ENCODE data around the gene CISH. TPM values are rescaled to one million over a fixed set of nuclear protein-coding genes. Genes with fewer than 3 reads are reported as not detected.
A peak's percentile ranks its signal among the peaks of the same experiment; 100 is the strongest.

Gene CISH
- total RNA-seq, 5 donors from 2014 or later (not counting 1 experiment from before 2014, with no cell fraction given): 37.4 to 217 (median 190) TPM

DNA sequence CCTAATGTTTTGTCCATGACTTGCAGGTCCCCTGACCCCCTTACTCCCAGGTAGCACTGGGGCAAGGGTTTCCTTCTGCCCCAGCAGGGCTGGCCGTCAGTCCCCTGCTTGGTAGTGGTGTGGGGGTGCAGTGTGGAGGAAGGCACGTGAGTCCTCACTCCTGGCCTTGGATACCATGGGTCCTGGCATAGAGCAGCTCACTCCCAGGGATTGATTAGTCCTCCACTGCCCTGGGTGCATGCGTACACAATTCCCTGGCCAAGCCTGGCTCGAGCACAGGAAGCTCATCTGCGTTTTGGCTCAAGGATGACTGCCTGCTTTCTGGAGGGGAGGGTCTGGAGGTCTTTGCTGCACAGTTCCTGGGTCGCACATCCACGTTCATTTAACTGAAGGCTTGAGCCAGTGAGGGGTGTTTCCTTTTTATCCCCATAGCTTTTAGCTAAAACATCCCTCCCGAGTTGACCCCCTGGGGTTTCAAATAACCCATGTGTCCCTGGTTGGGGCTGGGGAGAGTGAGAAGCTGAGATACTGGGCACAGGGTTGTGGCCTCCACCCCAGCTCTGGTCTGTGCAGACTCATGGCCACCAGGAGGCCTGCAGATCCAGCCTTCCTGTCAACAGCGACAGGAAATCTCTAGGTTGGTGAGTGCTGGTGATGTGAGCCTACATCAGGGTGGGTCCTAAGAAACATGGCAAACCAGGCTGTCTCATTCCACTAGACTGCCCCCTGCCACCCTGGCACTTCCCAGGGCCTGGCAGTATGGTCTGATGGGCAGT is 30.7 kb downstream of the CISH start:
- Histone ChIP-seq H3K9me3 (no peaks in the 10 kb centered on the region), H3K27ac (ENCODE audit: low read length) (no peak overlapping the region), H3K4me1 (ENCODE audit: control insufficient read depth in 1 of 2, extremely low read depth in 1 of 2, insufficient read depth in 2 of 2, low read length in 2 of 2) (peaks cover 5 to 69% of the 10 kb centered on the region in 2 experiments), H3K4me3 (ENCODE audit: control insufficient read depth in 1 of 2, extremely low read depth in 1 of 2, low read length in 1 of 2) (no peak overlapping the region), H3K27me3 (replicated peaks in 1 of 2; ENCODE audit: control insufficient read depth in 2 of 2, extremely low read depth in 1 of 2, insufficient read depth in 2 of 2, low read length in 1 of 2) (no peaks in the 10 kb centered on the region), H3K36me3 (ENCODE audit: control insufficient read depth in 2 of 2, extremely low read depth in 1 of 2, insufficient read depth in 1 of 2, low read length in 1 of 2) (peaks cover 16 to 68% of the 10 kb centered on the region in 2 donors)
- peak overlapping the region in 1 of 3 donors; percentile 54 for H3K4me3 Mint-ChIP-seq
- ATAC-seq (replicated peaks in 1 of 4) (peak; percentile 82 to 85 (median 82)), DNase-seq (peak in 2 of 35 experiments; percentile 24 to 33)
- 93% methylated on average over 5 of the region's 9 CpGs for WGBS (ENCODE audit: insufficient coverage)
- H3K36me3 Mint-ChIP-seq: peaks cover 32% of the 10 kb centered on the region
- ChIA-PET CTCF (interaction anchor here (0.9 to 1.0 kb wide), 2 partner anchors 9 to 10 kb away, joined by 3 to 4 read pairs; no protein-coding TSS in a partner anchor), POLR2A (interaction anchor here in 1 of 2 donors (1.0 kb wide), 1 partner anchor 9 kb away, joined by 4 read pairs; no protein-coding TSS in a partner anchor)
- H3K9me3 Mint-ChIP-seq: no peaks in the 10 kb centered on the region
- H3K27me3 Mint-ChIP-seq: no peaks in the 10 kb centered on the region
- H3K4me1 Mint-ChIP-seq: peaks cover 23 to 60% (median 59%) of the 10 kb centered on the region in 3 donors
- H3K27ac Mint-ChIP-seq: peak overlapping the region; percentile 79 to 85

DNA sequence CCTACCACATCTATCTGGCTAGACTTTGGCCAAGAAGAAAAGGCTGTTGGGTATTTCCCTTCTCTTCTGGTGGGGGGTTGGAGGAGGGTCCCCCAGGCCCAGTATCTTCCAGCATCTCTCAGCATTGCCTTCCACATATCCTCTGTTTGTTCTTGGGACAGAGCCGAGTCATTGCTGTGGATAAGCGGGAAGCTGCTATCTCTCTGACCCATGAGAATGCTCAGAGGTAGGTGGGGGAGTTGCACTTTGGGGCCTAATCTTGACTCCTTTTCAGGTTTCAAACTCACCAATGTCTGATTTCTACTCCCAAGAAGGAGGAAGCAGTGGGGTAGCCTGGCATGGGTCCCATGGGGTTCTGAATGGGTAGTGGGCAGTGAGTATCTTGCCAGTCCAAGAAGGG is 34.2 kb downstream of the CISH start:
- peaks cover 31 to 93% of the 10 kb centered on the region in 2 experiments for H3K4me1 ChIP-seq (ENCODE audit: control insufficient read depth in 1 of 2, extremely low read depth in 1 of 2, insufficient read depth in 2 of 2, low read length in 2 of 2)
- peaks cover 16 to 50% of the 10 kb centered on the region in 2 donors for H3K36me3 ChIP-seq (ENCODE audit: control insufficient read depth in 2 of 2, extremely low read depth in 1 of 2, insufficient read depth in 1 of 2, low read length in 1 of 2)
- ATAC-seq (replicated peaks in 1 of 4): no peak
- CTCF ChIA-PET: interaction anchor here in 1 of 2 donors (1.5 kb wide), 1 partner anchor 13 kb away, joined by 3 read pairs; no protein-coding TSS in a partner anchor
- Mint-ChIP-seq H3K27me3 (no peaks in the 10 kb centered on the region), H3K27ac (peak overlapping the region; percentile 6 to 95), H3K9me3 (no peaks in the 10 kb centered on the region), H3K4me1 (peaks cover 54 to 80% (median 74%) of the 10 kb centered on the region in 3 donors), H3K4me3 (no peak overlapping the region), H3K36me3 (peaks cover 19% of the 10 kb centered on the region)
- POLR2A ChIA-PET: no interaction called here
- no peak for DNase-seq
- H3K4me3 ChIP-seq (ENCODE audit: control insufficient read depth in 1 of 2, extremely low read depth in 1 of 2, low read length in 1 of 2): no peak overlapping the region
- no CpG with 5 or more reads among the region's 2 CpGs for WGBS (ENCODE audit: insufficient coverage)
- H3K27me3 ChIP-seq (replicated peaks in 1 of 2; ENCODE audit: control insufficient read depth in 2 of 2, extremely low read depth in 1 of 2, insufficient read depth in 2 of 2, low read length in 1 of 2): no peaks in the 10 kb centered on the region
- peak overlapping the region; percentile 60 for H3K27ac ChIP-seq (ENCODE audit: low read length)
- H3K9me3 ChIP-seq: no peaks in the 10 kb centered on the region

DNA sequence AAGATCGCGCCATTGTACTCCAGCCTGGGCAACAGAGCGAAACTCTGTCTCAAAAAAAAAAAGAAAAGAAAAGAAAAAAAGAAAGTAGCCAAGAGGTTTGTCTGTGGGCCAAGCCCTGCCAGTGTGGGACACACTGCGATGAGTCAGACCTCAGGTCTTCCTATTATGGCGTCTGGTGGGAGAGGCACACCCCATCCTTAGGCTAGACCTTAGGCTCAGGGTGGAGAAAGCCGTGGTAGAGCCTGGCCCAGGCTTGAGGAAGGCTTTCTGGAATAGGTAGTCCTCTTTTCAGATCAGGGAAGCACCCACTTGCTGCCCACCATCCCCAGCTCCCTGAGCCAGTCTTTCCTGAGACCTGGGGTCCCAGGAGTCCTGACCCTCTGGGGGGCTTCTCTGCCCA is 36.2 kb downstream of the CISH start:
- Mint-ChIP-seq H3K9me3 (no peaks in the 10 kb centered on the region), H3K27ac (peak overlapping the region; percentile 95 to 98), H3K4me1 (peaks cover 60 to 80% (median 75%) of the 10 kb centered on the region in 3 donors), H3K36me3 (peaks cover 11% of the 10 kb centered on the region), H3K27me3 (no peaks in the 10 kb centered on the region), H3K4me3 (peak overlapping the region in 1 of 3 donors; percentile 84)
- no peaks in the 10 kb centered on the region for H3K9me3 ChIP-seq
- WGBS (ENCODE audit: insufficient coverage): 81% methylated on average over 6 of the region's 6 CpGs
- H3K4me1 ChIP-seq (ENCODE audit: control insufficient read depth in 1 of 2, extremely low read depth in 1 of 2, insufficient read depth in 2 of 2, low read length in 2 of 2): peaks cover 32 to 95% of the 10 kb centered on the region in 2 experiments
- no peak overlapping the region for H3K4me3 ChIP-seq (ENCODE audit: control insufficient read depth in 1 of 2, extremely low read depth in 1 of 2, low read length in 1 of 2)
- DNase-seq (no peak), ATAC-seq (replicated peaks in 1 of 4) (no peak)
- ChIA-PET CTCF (interaction anchor here in 1 of 2 donors (0.8 to 2.6 kb wide), 3 partner anchors 13 to 81 kb away, joined by 3 to 6 read pairs (median 4); no protein-coding TSS in a partner anchor), POLR2A (interaction anchor here in 1 of 2 donors (0.6 kb wide), 1 partner anchor 925 kb away, joined by 17 read pairs; no protein-coding TSS in a partner anchor)
- H3K27ac ChIP-seq (ENCODE audit: low read length): peak overlapping the region; percentile 60
- H3K36me3 ChIP-seq (ENCODE audit: control insufficient read depth in 2 of 2, extremely low read depth in 1 of 2, insufficient read depth in 1 of 2, low read length in 1 of 2): peaks cover 16 to 41% of the 10 kb centered on the region in 2 donors
- H3K27me3 ChIP-seq (replicated peaks in 1 of 2; ENCODE audit: control insufficient read depth in 2 of 2, extremely low read depth in 1 of 2, insufficient read depth in 2 of 2, low read length in 1 of 2): no peaks in the 10 kb centered on the region

DNA sequence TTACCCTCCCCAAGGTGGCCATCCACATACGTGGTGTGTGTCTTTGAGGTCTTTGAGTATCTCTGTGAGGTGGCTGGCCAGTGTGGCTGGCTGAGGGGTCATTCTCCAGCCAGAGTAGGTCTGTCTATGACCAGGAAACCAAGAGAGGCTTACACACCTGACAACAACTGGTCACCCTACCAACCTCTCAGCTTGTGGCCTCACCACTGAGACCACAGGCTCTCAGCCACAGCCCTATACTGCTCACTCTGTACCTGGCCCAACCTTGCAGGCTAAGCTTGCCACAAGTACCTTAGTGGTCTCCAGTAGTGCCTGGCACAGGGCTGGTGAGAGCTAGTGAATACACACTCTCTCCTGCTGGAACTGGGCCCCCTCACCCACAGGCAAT is 37.1 kb downstream of the CISH start:
- Histone ChIP-seq H3K36me3 (ENCODE audit: control insufficient read depth in 2 of 2, extremely low read depth in 1 of 2, insufficient read depth in 1 of 2, low read length in 1 of 2) (peaks cover 15 to 31% of the 10 kb centered on the region in 2 donors), H3K4me1 (ENCODE audit: control insufficient read depth in 1 of 2, extremely low read depth in 1 of 2, insufficient read depth in 2 of 2, low read length in 2 of 2) (peaks cover 34 to 94% of the 10 kb centered on the region in 2 experiments), H3K9me3 (no peaks in the 10 kb centered on the region), H3K27me3 (replicated peaks in 1 of 2; ENCODE audit: control insufficient read depth in 2 of 2, extremely low read depth in 1 of 2, insufficient read depth in 2 of 2, low read length in 1 of 2) (no peaks in the 10 kb centered on the region), H3K27ac (ENCODE audit: low read length) (peak overlapping the region; percentile 60), H3K4me3 (ENCODE audit: control insufficient read depth in 1 of 2, extremely low read depth in 1 of 2, low read length in 1 of 2) (no peak overlapping the region)
- CTCF ChIA-PET: interaction anchor here in 1 of 2 donors (0.6 to 2.6 kb wide), 4 partner anchors 14 to 39 kb away, joined by 4 to 8 read pairs (median 6); partner anchors contain the start of gene CISH
- no peak for ATAC-seq (replicated peaks in 1 of 4)
- no CpG with 5 or more reads among the region's 1 CpG for WGBS (ENCODE audit: insufficient coverage)
- Mint-ChIP-seq H3K36me3 (peaks cover 11% of the 10 kb centered on the region), H3K4me1 (peaks cover 65 to 84% (median 80%) of the 10 kb centered on the region in 3 donors), H3K9me3 (no peaks in the 10 kb centered on the region), H3K4me3 (peak overlapping the region in 2 of 3 donors; percentile 45 to 84), H3K27me3 (no peaks in the 10 kb centered on the region), H3K27ac (peak overlapping the region; percentile 95 to 98)
- POLR2A ChIA-PET: interaction anchor here (0.6 kb wide), 2 partner anchors 28 to 123 kb away, joined by 3 to 5 read pairs; no protein-coding TSS in a partner anchor
- peak in 1 of 35 experiments; percentile 36 for DNase-seq

DNA sequence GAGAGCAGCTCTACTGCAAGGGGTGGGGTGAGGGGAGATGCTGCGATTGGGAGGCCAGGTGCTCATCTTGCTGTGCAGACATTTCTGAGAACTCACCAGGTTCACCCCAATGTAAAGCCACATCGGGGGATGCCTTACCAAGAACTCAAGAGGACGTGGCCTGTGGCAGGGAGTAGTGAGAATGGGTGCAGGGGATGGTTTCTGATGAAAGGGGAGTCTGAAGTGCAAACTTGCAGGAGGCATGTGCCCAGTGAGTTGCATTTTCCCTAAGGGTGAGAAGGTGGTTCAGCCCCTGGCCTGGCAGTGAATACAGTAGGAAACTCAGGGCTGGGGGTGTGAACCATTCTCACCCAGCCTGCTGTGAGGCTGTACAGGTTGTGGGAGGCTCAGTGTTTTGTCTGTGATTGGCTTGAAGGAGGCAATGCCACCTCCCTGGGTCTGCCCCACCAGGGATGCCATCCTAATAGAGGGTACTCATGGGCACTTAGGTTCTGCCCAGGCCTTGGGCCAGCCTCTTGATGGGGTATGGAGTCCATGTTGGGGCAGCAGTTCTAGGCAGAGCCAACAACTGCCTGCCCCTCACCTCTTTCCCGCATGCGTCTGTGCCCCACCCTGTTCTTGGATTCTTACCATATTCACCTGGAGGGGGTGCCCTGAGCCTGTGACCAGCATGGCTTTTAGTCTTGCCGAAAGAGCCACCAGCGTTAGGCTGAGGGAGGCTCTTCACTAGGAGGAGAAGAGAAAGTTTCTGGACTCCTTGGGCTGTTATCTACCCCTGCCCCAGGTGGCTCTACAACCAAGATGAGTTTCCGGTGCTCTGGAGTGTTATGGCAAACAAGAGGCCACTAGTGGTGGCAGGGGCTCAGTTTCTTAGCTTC is 37.8 kb downstream of the CISH start:
- ATAC-seq (replicated peaks in 1 of 4) (peak; percentile 23 to 46 (median 38)), DNase-seq (peak in 16 of 35 experiments; percentile 15 to 63 (median 32))
- peaks cover 67 to 86% (median 80%) of the 10 kb centered on the region in 3 donors for H3K4me1 Mint-ChIP-seq
- ChIA-PET POLR2A (no interaction called here), CTCF (interaction anchor here (0.9 to 5.2 kb wide), 8 partner anchors 15 to 737 kb away, joined by 5 to 139 read pairs (median 8); partner anchors contain the start of genes CISH (in 1 of the 2) and MAPKAPK3 (in 1 of the 2))
- no peaks in the 10 kb centered on the region for H3K27me3 Mint-ChIP-seq
- H3K27ac Mint-ChIP-seq: peak overlapping the region; percentile 95 to 98
- Histone ChIP-seq H3K36me3 (ENCODE audit: control insufficient read depth in 2 of 2, extremely low read depth in 1 of 2, insufficient read depth in 1 of 2, low read length in 1 of 2) (peaks cover 12 to 25% of the 10 kb centered on the region in 2 donors), H3K27me3 (replicated peaks in 1 of 2; ENCODE audit: control insufficient read depth in 2 of 2, extremely low read depth in 1 of 2, insufficient read depth in 2 of 2, low read length in 1 of 2) (no peaks in the 10 kb centered on the region), H3K4me1 (ENCODE audit: control insufficient read depth in 1 of 2, extremely low read depth in 1 of 2, insufficient read depth in 2 of 2, low read length in 2 of 2) (peaks cover 34 to 95% of the 10 kb centered on the region in 2 experiments), H3K4me3 (ENCODE audit: control insufficient read depth in 1 of 2, extremely low read depth in 1 of 2, low read length in 1 of 2) (no peak overlapping the region), H3K27ac (ENCODE audit: low read length) (peak overlapping the region; percentile 60), H3K9me3 (no peaks in the 10 kb centered on the region)
- H3K9me3 Mint-ChIP-seq: no peaks in the 10 kb centered on the region
- peak overlapping the region in 2 of 3 donors; percentile 60 to 84 for H3K4me3 Mint-ChIP-seq
- 0% methylated on average over 2 of the region's 8 CpGs for WGBS (ENCODE audit: insufficient coverage)
- H3K36me3 Mint-ChIP-seq: peaks cover 8% of the 10 kb centered on the region

All from T-cell (primary cell).